A549 (cell line): ENCODE results near the gene PAX1.

Experiments used
- CBX8 ChIP-seq: fragments of 200-600 bp; sonication (generic); IDR thresholded peaks from 2 replicates; pipeline ENCODE4 v1.6.1; 2016
- CTCF ChIP-seq: fragments of >200 bp; sonication (Bioruptor Twin); formaldehyde crosslinking; IDR thresholded peaks from 3 replicates; pipeline ENCODE4 v1.5.1; 2016
- JUNB ChIP-seq: fragments of >200 bp; sonication (Bioruptor Twin); formaldehyde crosslinking; IDR thresholded peaks from 2 replicates; pipeline ENCODE4 v1.6.1; 2016
- MAZ ChIP-seq: fragments of 150-350 bp; IDR thresholded peaks from 2 replicates; pipeline ENCODE4 v1.6.1; 2014; ENCODE audit warnings: antibody characterized with exemption, low read depth, low read length, borderline replicate concordance
- POLR2A ChIP-seq: IDR thresholded peaks from 2 replicates; pipeline ENCODE4 v1.6.1; 2012; ENCODE audit warnings: mild to moderate bottlenecking, low read length
- POLR2AphosphoS2 ChIP-seq: conservative IDR thresholded peaks from 2 replicates; pipeline ENCODE4 v1.6.1; 2012; ENCODE audit warnings: low read length, improper control_type of control experiment, inconsistent platforms

GRCh38 chr20:21707267-21707666 lies 1.8 kb downstream of the PAX1 start:
- TF ChIP-seq MAZ (no peak), CTCF (no peak), JUNB (no peak), POLR2A (no peak), CBX8 (no peak), POLR2AphosphoS2 (no peak)
